ENCODE results near the gene TPPP3.
"Not testable (repeated sequence)": the region's sequence is repeated elsewhere in the genome, so short reads cannot be mapped to it uniquely, and the experiment has no call there.

The TPPP3 gene

GRCh38 chr16:67388591-67388990 is 4.7 kb downstream of the TPPP3 start:
- no peak for DNase-seq

- no peak for DNase-seq
Measured at GRCh38 chr16:67388191-67388590, 5.1 kb downstream of the TPPP3 start.

- no peak for DNase-seq
Measured at GRCh38 chr16:67387479-67388079, 5.7 kb downstream of the TPPP3 start.

- DNase-seq, result no peak
Measured at GRCh38 chr16:67386861-67387455, 6.3 kb downstream of the TPPP3 start.

- no peak for DNase-seq
Measured at GRCh38 chr16:67384778-67385510, 8.4 kb downstream of the TPPP3 start.

- no peak for DNase-seq
Measured at GRCh38 chr16:67383284-67383683, 10.0 kb downstream of the TPPP3 start.

GRCh38 chr16:67378642-67379041 is 14.7 kb downstream of the TPPP3 start:
- DNase-seq, result no peak

GRCh38 chr16:67376012-67376411 is 17.3 kb downstream of the TPPP3 start:
- DNase-seq, result not testable (repeated sequence)

GRCh38 chr16:67372664-67373063 is 20.6 kb downstream of the TPPP3 start:
- no peak for DNase-seq

GRCh38 chr16:67370661-67371060 is 22.6 kb downstream of the TPPP3 start:
- DNase-seq, result no peak

GRCh38 chr16:67364600-67365235 is 28.6 kb downstream of the TPPP3 start:
- no peak for DNase-seq

- no peak for DNase-seq
Measured at GRCh38 chr16:67361038-67361437, 32.3 kb downstream of the TPPP3 start.

GRCh38 chr16:67359540-67360269 is 33.6 kb downstream of the TPPP3 start:
- not testable (repeated sequence) for DNase-seq

GRCh38 chr16:67357561-67357960 is 35.7 kb downstream of the TPPP3 start:
- no peak for DNase-seq

- no peak for DNase-seq
Measured at GRCh38 chr16:67356396-67356795, 36.9 kb downstream of the TPPP3 start.

GRCh38 chr16:67352463-67352862 is 40.8 kb downstream of the TPPP3 start:
- not testable (repeated sequence) for DNase-seq

GRCh38 chr16:67350324-67350723 is 43.0 kb downstream of the TPPP3 start:
- no peak for DNase-seq

- no peak for DNase-seq
Measured at GRCh38 chr16:67349172-67349571, 44.1 kb downstream of the TPPP3 start.

GRCh38 chr16:67346341-67346740 is 47.0 kb downstream of the TPPP3 start:
- DNase-seq, result no peak

GRCh38 chr16:67345401-67345800 is 47.9 kb downstream of the TPPP3 start:
- no peak for DNase-seq

GRCh38 chr16:67342616-67343015 is 50.7 kb downstream of the TPPP3 start:
- DNase-seq, result no peak

- no peak for DNase-seq
Measured at GRCh38 chr16:67341250-67341649, 52.0 kb downstream of the TPPP3 start.

Data from CD4-positive, alpha-beta T cell treated with Interleukin-15 for 1 hour (primary cell).